GM19239 (cell line): ENCODE results near the gene ITGB2.

Experiments
- DNase-seq: peaks from one replicate; pipeline ENCODE4 v3.0.0; 2011; ENCODE audit warnings: low spot score; ENCODE audit not compliant: insufficient read length
- FAIRE-seq: peaks from 2 replicates; lab custom pipeline; 2011; peaks lifted over from hg19 to GRCh38; lab: Jason Lieb, UNC

Gene ITGB2

GRCh38 chr21:44840771-44841170 is 79.9 kb downstream of the ITGB2 start:
- DNase-seq: no peak
- FAIRE-seq: no peak

DNA sequence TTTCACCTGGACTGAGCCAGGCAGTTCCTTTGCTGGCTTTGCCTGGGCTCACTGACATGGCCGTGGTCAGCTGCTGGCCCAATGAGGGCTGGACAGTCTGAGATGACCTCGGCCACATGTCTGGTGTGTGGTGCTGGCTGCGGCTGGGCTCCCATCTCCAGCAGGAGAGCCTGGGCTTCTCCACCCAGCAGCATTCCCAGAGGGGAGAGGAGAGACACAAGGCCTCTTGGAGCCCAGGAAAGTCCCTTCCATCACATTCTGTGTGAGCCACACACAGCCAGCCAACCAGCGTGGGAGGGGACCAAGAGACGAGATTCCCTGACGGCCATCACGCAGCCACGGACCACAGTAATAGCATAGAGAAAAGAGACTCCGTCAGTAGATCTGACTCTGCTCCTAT is 81.7 kb downstream of the ITGB2 start:
- DNase-seq: no peak

GRCh38 chr21:44838039-44838895 is 82.4 kb downstream of the ITGB2 start:
- no peak for DNase-seq
- FAIRE-seq: no peak

More for the DNA sequence above, 81.7 kb downstream of the ITGB2 start:
- FAIRE-seq: no peak

DNA sequence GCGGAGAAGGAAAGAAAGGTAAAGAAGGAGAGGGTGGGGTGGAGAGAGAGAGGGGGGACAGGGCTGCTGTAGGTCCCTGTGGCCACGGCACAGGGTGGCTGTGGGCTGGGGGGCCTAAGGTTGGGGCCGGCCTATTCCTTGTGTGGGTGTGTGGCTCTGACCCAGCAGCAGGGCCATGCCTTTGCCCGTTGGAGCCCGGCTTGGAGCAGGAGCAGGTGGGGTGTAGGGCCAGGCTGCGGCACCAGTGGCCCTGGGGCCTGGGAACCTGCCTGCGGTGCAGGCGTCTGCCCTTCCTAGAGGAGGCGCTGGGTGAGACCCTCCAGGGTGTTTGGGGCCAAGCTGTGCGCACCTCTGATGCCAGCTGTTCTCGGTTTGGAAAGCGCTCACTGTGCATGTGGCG is 83.2 kb downstream of the ITGB2 start:
- no peak for FAIRE-seq

GRCh38 chr21:44836666-44837471 is 83.8 kb downstream of the ITGB2 start:
- no peak for FAIRE-seq

More for the DNA sequence above, 83.2 kb downstream of the ITGB2 start:
- DNase-seq: no peak

GRCh38 chr21:44836349-44836665 is 84.4 kb downstream of the ITGB2 start:
- no peak for DNase-seq
- no peak for FAIRE-seq

More at GRCh38 chr21:44836666-44837471, 83.8 kb downstream of the ITGB2 start:
- DNase-seq: no peak
